K562 (cell line): ENCODE data around the gene HYCC2. TPM values are rescaled to one million over a fixed set of nuclear protein-coding genes. Genes with fewer than 3 reads are reported as not detected.

Source experiments
- HDAC6 ChIP-seq: IDR thresholded peaks from 2 replicates; pipeline ENCODE4 v1.6.1; 2012; ENCODE audit warnings: low read depth, mild to moderate bottlenecking, control low read depth, inconsistent platforms, low read length, moderate library complexity
- PML ChIP-seq: IDR thresholded peaks from 2 replicates; pipeline ENCODE4 v1.6.1; 2012; ENCODE audit warnings: low read length, inconsistent platforms
- POLR2A ChIP-seq: fragments of 450-650 bp; conservative IDR thresholded peaks from 2 replicates; pipeline ENCODE4 v1.6.1; 2016
- RBM22 ChIP-seq: fragments of 200-400 bp; formaldehyde crosslinking; IDR thresholded peaks from 2 replicates; pipeline ENCODE4 v1.6.1; 2018; ENCODE audit warnings: low read length, low read depth; ENCODE audit not compliant: poor library complexity, severe bottlenecking
- SP1 ChIP-seq: sonication (generic); formaldehyde crosslinking; IDR thresholded peaks from 2 replicates; pipeline ENCODE4 v1.8.1; 2022; ENCODE audit warnings: mild to moderate bottlenecking, missing genetic modification reagents
- ZBTB11 ChIP-seq, 3 experiments: fragments of 200-800 bp in 1 of 3; fragments of 250-450 bp in 1 of 3; fragments of 450-650 bp in 1 of 3; sonication (Bioruptor Pico) in 1 of 3; sonication (Bioruptor generic) in 1 of 3; formaldehyde crosslinking in 1 of 3; IDR thresholded peaks; 2 replicates each; pipeline versions ENCODE4 v1.6.1 to v1.8.0; 2016 to 2022; ENCODE audit warnings: mild to moderate bottlenecking in 2 of 3, missing genetic modification characterization in 2 of 3, missing compliant biosample characterization in 1 of 3, moderate library complexity in 1 of 3
- ZFX ChIP-seq: sonication (generic); formaldehyde crosslinking; IDR thresholded peaks from 2 replicates; pipeline ENCODE4 v1.8.0; 2022; ENCODE audit warnings: mild to moderate bottlenecking, missing genetic modification reagents, moderate library complexity
- ZNF561 ChIP-seq: fragments of 450-650 bp; formaldehyde crosslinking; conservative IDR thresholded peaks from 2 replicates; pipeline ENCODE4 v1.4.0; 2020; ENCODE audit warnings: mild to moderate bottlenecking, moderate library complexity
- ZNF584 ChIP-seq: fragments of 200-800 bp; sonication (Bioruptor generic); IDR thresholded peaks from 2 replicates; pipeline ENCODE4 v1.6.1; 2016; ENCODE audit warnings: low read depth, mild to moderate bottlenecking, missing genetic modification characterization, missing compliant biosample characterization
- ZSCAN32 ChIP-seq: fragments of 450-650 bp; formaldehyde crosslinking; IDR thresholded peaks from 2 replicates; pipeline ENCODE4 v1.4.0; 2020; ENCODE audit warnings: mild to moderate bottlenecking, moderate library complexity
- polyA plus RNA-seq, 8 experiments: library from polyadenylated mRNA; depleted of rRNA in 4 of 8; stranded (reverse) in 5 of 8; unstranded in 3 of 8; fragments of >200 nt; fragmentation: Nextera tagmentation in 2 of 8; fragmentation: Illumina TruSeq in 1 of 8; extraction: Ambion mirVana in 2 of 8; extraction: Trizol in 1 of 8; gene quantifications; 2 replicates each; pipeline versions ENCODE4 v1.2.1 to v1.2.3, GENCODE V29; 2011 to 2014; ENCODE audit warnings: inconsistent platforms in 1 of 8, missing spikeins in 1 of 8
- total RNA-seq, 7 experiments: library from RNA; depleted of rRNA in 6 of 7; stranded (reverse); fragments of >200 nt in 6 of 7; fragmentation: Illumina TruSeq in 2 of 7; extraction: Trizol in 2 of 7; gene quantifications; 2 replicates each; pipeline versions ENCODE4 v1.2.1 to v1.2.3, GENCODE V29; 2011 to 2021; ENCODE audit warnings: low replicate concordance in 1 of 7
- TF ChIP-seq, protein P1 (sequence below), 2 experiments: fragments of 450-650 bp; formaldehyde crosslinking in 1 of 2; IDR thresholded peaks; 2 replicates each; pipeline versions ENCODE4 v1.4.0 to v1.6.1; 2014 to 2020; ENCODE audit warnings: mild to moderate bottlenecking in 2 of 2, borderline replicate concordance in 1 of 2, low read depth in 1 of 2
- TF ChIP-seq, protein P2 (sequence below): sonication (generic); formaldehyde crosslinking; IDR thresholded peaks from 2 replicates; pipeline ENCODE4 v1.8.0; 2022; ENCODE audit warnings: missing genetic modification reagents, mild to moderate bottlenecking, moderate library complexity, borderline replicate concordance

HYCC2 gene
- total and polyA plus RNA-seq, 9 of the 15 experiments (the other 6 are each of a cell fraction or from before 2014, with no cell fraction given), result 5.4 to 20.0 (median 9.8) TPM

DNA sequence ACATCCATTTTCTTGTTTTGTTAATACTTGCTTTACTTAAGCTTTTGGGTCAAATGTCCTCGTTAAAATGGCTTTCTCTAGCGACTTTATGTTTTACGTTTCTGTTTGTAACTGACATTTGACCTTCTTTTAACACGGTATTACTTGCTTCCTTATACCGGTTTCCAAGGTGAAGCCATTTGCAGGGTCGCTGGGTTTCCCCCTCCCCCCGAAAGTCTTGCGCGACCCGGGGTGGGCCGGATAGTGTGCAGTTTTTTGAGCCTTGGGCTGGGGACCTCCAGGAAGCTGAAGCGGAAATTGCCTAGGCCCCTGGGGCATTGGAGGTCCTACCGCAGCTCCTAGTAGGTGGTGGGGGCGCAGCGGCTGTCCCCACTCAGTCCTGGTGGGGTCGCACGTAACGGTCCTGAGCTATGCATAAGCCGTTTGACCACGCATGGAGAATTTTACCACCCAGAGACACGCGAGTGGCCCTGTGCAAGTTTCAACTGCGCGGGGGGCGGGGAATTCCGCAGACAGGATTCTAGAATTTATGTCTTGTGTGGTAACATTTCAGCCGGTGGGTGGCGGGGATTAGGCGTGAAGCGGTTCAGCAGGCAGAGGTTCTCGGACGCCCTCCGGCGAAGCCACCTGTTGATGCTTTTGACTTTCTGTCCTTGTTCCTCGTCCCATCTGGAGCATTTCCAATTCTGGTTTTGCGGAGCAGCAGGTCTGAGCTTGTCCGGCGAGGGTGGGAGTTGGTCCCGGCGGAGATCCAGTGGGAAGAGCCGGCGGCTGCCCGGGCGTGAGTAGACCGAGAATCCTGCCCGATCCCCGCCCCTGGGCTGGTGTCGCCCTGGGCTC is 46.9 kb upstream of the HYCC2 start (continued):
- TF ChIP-seq ZNF561 (CRISPR knock-in tag) (no peak), PML (no peak; the same call in 1 of the 2 replicates), POLR2A (peak; percentile 69), RBM22 (peak; percentile 20), ZSCAN32 (no peak), ZBTB11 (CRISPR knock-in tag; IDR thresholded peaks at IDR 0.05) (peak in 1 of 3 experiments; percentile 71; a peak in 2 of 6 replicates), ZFX (CRISPR knock-in tag) (peak; percentile 75), SP1 (CRISPR knock-in tag) (peak; percentile 43; the same call in 1 of the 2 replicates), HDAC6 (no peak), ZNF584 (0 out of 2 replicates have a peak, but pooled peaks have one; percentile 31)
- TF ChIP-seq, protein P1, sequence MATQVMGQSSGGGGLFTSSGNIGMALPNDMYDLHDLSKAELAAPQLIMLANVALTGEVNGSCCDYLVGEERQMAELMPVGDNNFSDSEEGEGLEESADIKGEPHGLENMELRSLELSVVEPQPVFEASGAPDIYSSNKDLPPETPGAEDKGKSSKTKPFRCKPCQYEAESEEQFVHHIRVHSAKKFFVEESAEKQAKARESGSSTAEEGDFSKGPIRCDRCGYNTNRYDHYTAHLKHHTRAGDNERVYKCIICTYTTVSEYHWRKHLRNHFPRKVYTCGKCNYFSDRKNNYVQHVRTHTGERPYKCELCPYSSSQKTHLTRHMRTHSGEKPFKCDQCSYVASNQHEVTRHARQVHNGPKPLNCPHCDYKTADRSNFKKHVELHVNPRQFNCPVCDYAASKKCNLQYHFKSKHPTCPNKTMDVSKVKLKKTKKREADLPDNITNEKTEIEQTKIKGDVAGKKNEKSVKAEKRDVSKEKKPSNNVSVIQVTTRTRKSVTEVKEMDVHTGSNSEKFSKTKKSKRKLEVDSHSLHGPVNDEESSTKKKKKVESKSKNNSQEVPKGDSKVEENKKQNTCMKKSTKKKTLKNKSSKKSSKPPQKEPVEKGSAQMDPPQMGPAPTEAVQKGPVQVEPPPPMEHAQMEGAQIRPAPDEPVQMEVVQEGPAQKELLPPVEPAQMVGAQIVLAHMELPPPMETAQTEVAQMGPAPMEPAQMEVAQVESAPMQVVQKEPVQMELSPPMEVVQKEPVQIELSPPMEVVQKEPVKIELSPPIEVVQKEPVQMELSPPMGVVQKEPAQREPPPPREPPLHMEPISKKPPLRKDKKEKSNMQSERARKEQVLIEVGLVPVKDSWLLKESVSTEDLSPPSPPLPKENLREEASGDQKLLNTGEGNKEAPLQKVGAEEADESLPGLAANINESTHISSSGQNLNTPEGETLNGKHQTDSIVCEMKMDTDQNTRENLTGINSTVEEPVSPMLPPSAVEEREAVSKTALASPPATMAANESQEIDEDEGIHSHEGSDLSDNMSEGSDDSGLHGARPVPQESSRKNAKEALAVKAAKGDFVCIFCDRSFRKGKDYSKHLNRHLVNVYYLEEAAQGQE (IDR thresholded peaks at IDR 0.05; ENCODE audit: borderline replicate concordance), result peak; percentile 37; the same call in 1 of the 2 replicates
- TF ChIP-seq, protein P1 (CRISPR knock-in tag; IDR thresholded peaks at IDR 0.05; ENCODE audit: low read depth), result no peak
- TF ChIP-seq, protein P2, sequence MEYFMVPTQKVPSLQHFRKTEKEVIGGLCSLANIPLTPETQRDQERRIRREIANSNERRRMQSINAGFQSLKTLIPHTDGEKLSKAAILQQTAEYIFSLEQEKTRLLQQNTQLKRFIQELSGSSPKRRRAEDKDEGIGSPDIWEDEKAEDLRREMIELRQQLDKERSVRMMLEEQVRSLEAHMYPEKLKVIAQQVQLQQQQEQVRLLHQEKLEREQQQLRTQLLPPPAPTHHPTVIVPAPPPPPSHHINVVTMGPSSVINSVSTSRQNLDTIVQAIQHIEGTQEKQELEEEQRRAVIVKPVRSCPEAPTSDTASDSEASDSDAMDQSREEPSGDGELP (CRISPR knock-in tag), result peak; percentile 82; the same call in 1 of the 2 replicates
